Sigmoid colon (tissue), 7 donors: Measurements from ENCODE around the gene CACNA1C. TPM values are rescaled to one million over a fixed set of nuclear protein-coding genes. Genes with fewer than 3 reads are reported as not detected.
A peak's percentile ranks its signal among the peaks of the same experiment; 100 is the strongest.
"Not testable (repeated sequence)": the region's sequence is repeated elsewhere in the genome, so short reads cannot be mapped to it uniquely, and the experiment has no call there.

Source experiments
- DNase-seq: peaks from one replicate; pipeline ENCODE4 v3.0.0-alpha.2; 2019
- H3K27ac ChIP-seq, 4 donors: fragments of 200-600 bp; sonication (generic); one replicate each; pipeline ENCODE4 v1.5.1; 2016 to 2019; ENCODE audit warnings: mild to moderate bottlenecking in 1 of 4
- H3K27me3 ChIP-seq, 3 donors: fragments of 200-600 bp; sonication (generic); one replicate each; pipeline ENCODE4 v1.5.1; 2019; ENCODE audit warnings: mild to moderate bottlenecking in 1 of 3
- H3K36me3 ChIP-seq, 4 donors: fragments of 200-600 bp; sonication (generic); one replicate each; pipeline ENCODE4 v1.5.1; 2016 to 2019
- H3K4me1 ChIP-seq, 4 donors: fragments of 200-600 bp; sonication (generic); one replicate each; pipeline ENCODE4 v1.5.1; 2017 to 2019
- H3K4me3 ChIP-seq, 4 donors: fragments of 200-600 bp; sonication (generic); one replicate each; pipeline ENCODE4 v1.5.1; 2017 to 2019; ENCODE audit warnings: mild to moderate bottlenecking in 2 of 4, moderate library complexity in 1 of 4
- H3K9me3 ChIP-seq, 4 donors: fragments of 200-600 bp in 3 of 4; sonication (generic) in 3 of 4; one replicate each; pipeline versions ENCODE4 v1.5.1 to v1.6.1; 2013 to 2019
- CTCF ChIP-seq, 4 experiments: fragments of 450-650 bp in 3 of 4; fragments of 200-600 bp in 1 of 4; IDR thresholded peaks; one replicate each; pipeline ENCODE4 v1.5.1; 2016 to 2019; ENCODE audit warnings: antibody characterized with exemption in 4 of 4, mild to moderate bottlenecking in 3 of 4, moderate library complexity in 2 of 4
- EP300 ChIP-seq, 4 donors: sonication (generic); formaldehyde crosslinking; IDR thresholded peaks; one replicate each; pipeline ENCODE4 v1.6.1; 2017; ENCODE audit warnings: antibody characterized with exemption in 4 of 4
- POLR2A ChIP-seq, 2 donors: fragments of 450-650 bp; IDR thresholded peaks; one replicate each; pipeline ENCODE4 v1.6.1; 2016; ENCODE audit warnings: antibody characterized with exemption in 2 of 2, mild to moderate bottlenecking in 2 of 2, moderate library complexity in 2 of 2
- POLR2AphosphoS5 ChIP-seq, 4 donors: sonication (generic); formaldehyde crosslinking; IDR thresholded peaks; one replicate each; pipeline ENCODE4 v1.6.1; 2017; ENCODE audit warnings: antibody characterized with exemption in 4 of 4
- WGBS, 2 donors: extraction: QIAGEN DNeasy Blood & Tissue Kit; methylation state at CpG; one replicate each; pipeline ENCODE4 v1.1.7; 2013; 5-methylcytosine and 5-hydroxymethylcytosine counted together
- intact Hi-C: fragments of 100-400 bp; cut with DNase I; formaldehyde crosslinking; loops from one replicate; pipeline ENCODE4 v1.15.1; 2023
- polyA plus RNA-seq, 3 donors: library from polyadenylated mRNA; stranded (reverse); fragments of 200-250 nt; gene quantifications; one replicate each; pipeline ENCODE4 v1.2.3, GENCODE V29; 2013
- total RNA-seq, 4 donors: library from RNA; depleted of rRNA; stranded (reverse); fragments of >200 nt; gene quantifications; one replicate each; pipeline ENCODE4 v1.1.0, GENCODE V29; 2016
- donor health status: healthy with polysubstance abuse.
- donor health status: Bipolar disorder and iron deficiency.
- donor health status: healthy.

CACNA1C gene
- total and polyA plus RNA-seq, 7 donors, result 0.46 to 213 (median 62.0) TPM

DNA sequence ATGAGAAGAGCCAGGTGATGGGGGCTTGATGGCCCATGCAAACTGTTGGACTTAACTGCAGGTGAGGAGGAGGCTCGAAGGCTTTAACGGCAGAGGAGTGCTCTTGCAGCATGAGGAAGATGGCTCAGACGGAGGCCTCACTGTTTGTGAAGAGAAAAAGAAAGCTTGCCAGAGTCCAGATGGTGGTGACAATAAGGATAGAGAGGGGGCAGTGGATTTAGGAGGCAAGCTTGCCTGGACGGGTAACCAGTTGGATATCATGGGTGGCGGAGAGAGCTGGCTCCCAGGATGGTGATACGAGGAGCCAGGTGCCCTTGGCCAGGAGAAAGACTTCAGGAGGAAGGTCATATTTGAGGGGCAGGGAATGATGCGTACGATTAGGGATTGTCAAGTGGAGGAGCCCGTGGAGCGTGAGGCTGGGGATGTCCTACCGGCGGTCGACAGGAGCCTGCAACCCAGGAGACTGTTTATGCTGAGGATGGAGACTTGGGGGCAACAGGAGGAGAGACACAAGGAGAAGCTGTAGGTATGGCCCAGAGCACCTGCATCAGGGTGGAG is 71.8 kb downstream of the CACNA1C start:
- no peak for TF ChIP-seq CTCF (IDR thresholded peaks at IDR 0.05)
- TF ChIP-seq POLR2A (IDR thresholded peaks at IDR 0.05), result no peak
- no peak for TF ChIP-seq EP300 (IDR thresholded peaks at IDR 0.05)
- TF ChIP-seq POLR2AphosphoS5 (IDR thresholded peaks at IDR 0.05), result no peak
- DNase-seq, result peak; percentile 50
- peak overlapping the region in 3 of 4 donors; percentile 77 to 82 (median 78) for H3K27ac ChIP-seq

DNA sequence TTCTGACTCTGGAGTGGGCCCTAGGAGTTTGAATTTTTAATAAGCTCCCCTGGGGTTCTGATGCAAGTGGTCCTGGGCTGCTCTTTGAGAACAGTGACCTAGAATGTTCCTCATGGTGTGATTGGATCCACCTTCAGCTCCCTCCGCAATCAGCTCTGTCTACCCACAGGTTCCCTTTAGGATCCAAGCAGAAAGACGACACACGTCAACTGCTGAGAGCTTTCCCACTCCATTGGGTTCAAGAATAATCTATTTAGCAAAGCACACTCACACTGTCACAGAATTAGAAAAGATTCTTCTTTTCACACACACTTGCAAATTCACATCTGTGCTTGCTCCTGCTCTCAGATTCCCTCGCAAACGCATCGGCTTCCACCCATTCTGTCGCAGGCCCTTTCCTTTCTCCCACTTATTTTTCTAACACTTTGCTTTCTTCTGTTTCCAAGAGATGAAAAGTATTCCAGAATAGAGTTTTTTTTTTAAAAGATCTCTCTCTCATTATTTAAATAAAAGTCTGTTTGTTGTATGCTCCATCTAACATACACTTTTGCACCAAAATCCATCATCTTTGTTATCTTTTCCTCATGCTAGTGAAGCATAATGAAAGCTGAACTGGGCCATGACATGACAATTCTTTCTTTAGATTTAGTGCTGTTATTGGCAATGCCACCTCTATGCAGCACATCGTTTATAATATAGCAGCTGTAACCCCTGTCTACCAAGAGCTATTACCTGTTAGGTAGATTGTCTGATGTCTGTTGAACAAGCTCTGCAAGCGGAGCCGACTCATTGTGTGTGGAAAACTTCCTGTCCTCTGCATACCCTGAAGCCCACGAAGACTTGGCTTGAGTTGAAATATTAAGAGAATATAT is 73.1 kb downstream of the CACNA1C start:
- intact Hi-C loops, result no loop called here
- no peak overlapping the region for H3K4me3 ChIP-seq
- no peaks in the 10 kb centered on the region for H3K27me3 ChIP-seq
- peaks cover 2 to 69% (median 61%) of the 10 kb centered on the region in 4 donors for H3K4me1 ChIP-seq
- WGBS, 2 donors, result 85 to 87% methylated on average over 11 of the region's 11 CpGs
- TF ChIP-seq POLR2AphosphoS5 (IDR thresholded peaks at IDR 0.05) (no peak), CTCF (IDR thresholded peaks at IDR 0.05) (no peak), EP300 (IDR thresholded peaks at IDR 0.05) (no peak), POLR2A (IDR thresholded peaks at IDR 0.05) (no peak)
- peaks cover 0 to 17% (median 0%) of the 10 kb centered on the region in 4 donors for H3K36me3 ChIP-seq
- H3K9me3 ChIP-seq, result no peaks in the 10 kb centered on the region
- DNase-seq, result peak; percentile 17
- peak overlapping the region in 3 of 4 donors; percentile 77 to 82 (median 78) for H3K27ac ChIP-seq

More for the DNA sequence above, 71.8 kb downstream of the CACNA1C start:
- Histone ChIP-seq H3K27me3 (no peaks in the 10 kb centered on the region), H3K9me3 (no peaks in the 10 kb centered on the region), H3K4me3 (no peak overlapping the region), H3K4me1 (peaks cover 2 to 83% (median 70%) of the 10 kb centered on the region in 4 donors), H3K36me3 (peaks cover 0 to 17% (median 0%) of the 10 kb centered on the region in 4 donors)
- intact Hi-C loops, result no loop called here
- 89 to 90% methylated on average over 13 of the region's 13 CpGs for WGBS, 2 donors

DNA sequence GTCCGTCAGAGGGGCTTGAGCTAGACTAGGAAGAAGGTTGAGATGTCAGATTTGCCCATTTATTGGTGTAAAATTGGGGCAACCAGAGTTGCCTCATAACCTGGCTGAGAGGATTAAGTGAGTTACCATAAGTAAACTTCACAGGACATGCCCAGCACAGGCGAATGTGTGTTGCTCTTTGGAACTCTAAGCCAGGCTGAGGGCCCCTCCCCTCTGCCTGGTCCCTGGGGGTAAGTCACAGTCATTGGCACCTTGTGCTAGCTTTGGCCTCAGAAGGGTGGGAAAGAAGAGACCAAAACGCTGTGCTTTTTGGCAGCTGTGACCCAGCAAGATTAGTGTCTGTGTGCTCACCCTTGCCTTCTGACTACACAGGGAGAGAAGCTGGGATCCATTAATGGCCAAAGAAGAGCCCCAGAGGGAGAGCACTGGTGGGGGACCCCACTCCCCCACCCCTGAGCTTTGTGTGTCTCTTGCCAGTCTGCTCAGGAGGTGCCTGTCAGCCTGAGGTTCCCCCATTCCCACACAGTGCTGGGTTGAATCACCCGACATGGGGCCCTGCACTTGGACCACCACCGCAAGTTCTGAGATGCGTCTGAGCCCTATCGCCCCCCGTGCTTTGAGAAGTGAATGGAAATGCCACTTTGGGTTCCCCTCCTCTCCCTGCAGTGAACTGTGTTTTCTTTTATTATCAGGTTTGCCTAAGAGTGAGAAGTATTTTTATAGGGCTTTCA is 74.1 kb downstream of the CACNA1C start:
- Histone ChIP-seq H3K9me3 (no peaks in the 10 kb centered on the region), H3K27ac (peak overlapping the region; percentile 29 to 82 (median 78)), H3K4me1 (peaks cover 0 to 60% (median 52%) of the 10 kb centered on the region in 4 donors), H3K36me3 (peaks cover 0 to 11% (median 0%) of the 10 kb centered on the region in 4 donors), H3K27me3 (no peaks in the 10 kb centered on the region), H3K4me3 (no peak overlapping the region)
- TF ChIP-seq EP300 (IDR thresholded peaks at IDR 0.05) (no peak), CTCF (IDR thresholded peaks at IDR 0.05) (no peak), POLR2AphosphoS5 (IDR thresholded peaks at IDR 0.05) (no peak), POLR2A (IDR thresholded peaks at IDR 0.05) (no peak)
- peak; percentile 62 for DNase-seq
- intact Hi-C loops, result no loop called here
- 85 to 91% methylated on average over 8 of the region's 8 CpGs for WGBS, 2 donors

DNA sequence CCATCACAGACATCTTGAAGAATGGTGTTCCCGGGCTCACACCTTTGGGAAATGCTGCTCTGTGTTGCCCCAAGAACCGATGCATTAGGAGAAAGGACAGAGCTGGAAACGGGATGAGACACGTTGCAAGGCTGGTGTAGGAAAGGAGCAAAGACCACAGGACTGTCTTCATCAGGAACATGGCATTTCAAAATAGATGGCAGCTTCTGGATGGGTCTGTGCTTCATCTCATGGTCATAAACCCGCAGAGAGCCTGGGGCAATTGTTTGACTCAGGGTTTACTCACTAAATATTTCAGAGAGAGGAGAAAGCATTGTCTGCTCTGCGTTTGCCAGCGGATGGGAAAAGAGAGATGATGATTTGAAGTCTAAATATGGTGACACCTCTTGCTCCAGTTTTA is 76.3 kb downstream of the CACNA1C start:
- TF ChIP-seq CTCF (IDR thresholded peaks at IDR 0.05) (no peak), POLR2AphosphoS5 (IDR thresholded peaks at IDR 0.05) (peak; percentile 83 to 94 (median 90)), EP300 (IDR thresholded peaks at IDR 0.05) (peak; percentile 26 to 89 (median 64)), POLR2A (IDR thresholded peaks at IDR 0.05) (no peak)
- H3K4me3 ChIP-seq, result no peak overlapping the region
- peak overlapping the region; percentile 57 to 82 (median 78) for H3K27ac ChIP-seq
- peak; percentile 87 for DNase-seq
- 81 to 84% methylated on average over 7 of the region's 7 CpGs for WGBS, 2 donors
- intact Hi-C loops, result no loop called here
- H3K36me3 ChIP-seq, result no peaks in the 10 kb centered on the region
- H3K9me3 ChIP-seq, result no peaks in the 10 kb centered on the region
- no peaks in the 10 kb centered on the region for H3K27me3 ChIP-seq
- H3K4me1 ChIP-seq, result peaks cover 0 to 46% (median 46%) of the 10 kb centered on the region in 4 donors

- H3K9me3 ChIP-seq, H3K36me3 ChIP-seq, H3K27me3 ChIP-seq, H3K4me3 ChIP-seq, intact Hi-C loops: not testable (repeated sequence)
- DNase-seq, result peak; percentile 39
- H3K27ac ChIP-seq, result peak overlapping the region in 3 of 4 donors; percentile 61 to 80 (median 74)
- 35 to 75% methylated on average over 26 to 27 of the region's 37 CpGs for WGBS, 2 donors
- H3K4me1 ChIP-seq, result peaks cover 0 to 49% (median 43%) of the 10 kb centered on the region in 4 donors
These were observed 83.1 kb downstream of the CACNA1C start for GRCh38 chr12:2135661-2136418.
